Naive B cell (primary cell): ENCODE data around the gene INSYN1. TPM values are rescaled to one million over a fixed set of nuclear protein-coding genes. Genes with fewer than 3 reads are reported as not detected.

Experiments
- ATAC-seq, 2 donors: fragments of 150-1000 bp; cut with Tn5 transposase; 2 replicates each; pipeline ENCODE4 v1.10.0; 2021; ENCODE audit warnings: low read depth in 2 of 2, mild to moderate bottlenecking in 2 of 2, moderate library complexity in 2 of 2
- DNase-seq: peaks from one replicate; pipeline ENCODE4 v3.0.0; 2022
- H3K27ac Mint-ChIP-seq, 6 donors: one replicate each; pipeline ENCODE4 v1.8.0; 2020 to 2022; ENCODE audit warnings: mild to moderate bottlenecking in 6 of 6, mixed read lengths in 6 of 6, moderate library complexity in 5 of 6, inconsistent platforms in 2 of 6
- H3K27me3 Mint-ChIP-seq, 3 donors: one replicate each; pipeline ENCODE4 v1.8.0; 2021 to 2022; ENCODE audit warnings: mixed read lengths in 3 of 3, mild to moderate bottlenecking in 1 of 3
- H3K36me3 Mint-ChIP-seq, 2 donors: one replicate each; pipeline ENCODE4 v1.8.0; 2020 to 2022; ENCODE audit warnings: mixed read lengths in 2 of 2, inconsistent platforms in 1 of 2, mild to moderate bottlenecking in 1 of 2
- H3K4me1 Mint-ChIP-seq, 3 donors: one replicate each; pipeline ENCODE4 v1.8.0; 2020 to 2022; ENCODE audit warnings: mixed read lengths in 3 of 3, inconsistent platforms in 1 of 3, mild to moderate bottlenecking in 1 of 3, moderate library complexity in 1 of 3
- H3K4me3 Mint-ChIP-seq, 8 donors: one replicate each; pipeline ENCODE4 v1.8.0; 2020 to 2022; ENCODE audit warnings: mild to moderate bottlenecking in 8 of 8, mixed read lengths in 8 of 8, moderate library complexity in 8 of 8, inconsistent platforms in 2 of 8
- H3K9me3 Mint-ChIP-seq, 7 donors: one replicate each; pipeline ENCODE4 v1.8.0; 2020 to 2022; ENCODE audit warnings: mixed read lengths in 7 of 7, mild to moderate bottlenecking in 5 of 7, inconsistent platforms in 2 of 7, moderate library complexity in 1 of 7
- polyA plus RNA-seq, 6 donors: library from polyadenylated mRNA; unstranded; fragments of 300-500 nt; fragmentation: Illumina TruSeq; gene quantifications; one replicate each; pipeline ENCODE4 v1.2.3, GENCODE V29; 2021; ENCODE audit warnings: low read depth in 6 of 6

The INSYN1 gene
- polyA plus RNA-seq, 6 donors from 2014 or later: not detected

DNA sequence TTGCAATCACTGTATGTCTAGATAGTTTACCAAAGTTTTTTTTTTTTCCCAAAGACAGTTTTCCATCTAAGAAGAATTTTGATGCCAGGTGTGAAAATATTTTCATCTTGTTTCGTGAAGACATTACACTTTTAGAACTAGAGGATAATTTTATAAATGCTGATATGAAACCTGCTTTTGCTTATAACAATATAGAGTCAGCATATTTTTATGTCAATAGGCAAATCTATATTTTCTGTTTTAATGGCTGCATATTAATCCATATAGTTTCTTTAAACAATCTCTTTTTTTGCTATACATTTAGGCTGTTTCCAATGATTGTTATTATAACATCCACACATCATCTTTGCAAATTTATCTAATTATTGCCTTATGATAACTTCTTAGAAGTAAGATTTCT, 12.6 kb upstream of the INSYN1 start:
- H3K27ac Mint-ChIP-seq: no peak overlapping the region

DNA sequence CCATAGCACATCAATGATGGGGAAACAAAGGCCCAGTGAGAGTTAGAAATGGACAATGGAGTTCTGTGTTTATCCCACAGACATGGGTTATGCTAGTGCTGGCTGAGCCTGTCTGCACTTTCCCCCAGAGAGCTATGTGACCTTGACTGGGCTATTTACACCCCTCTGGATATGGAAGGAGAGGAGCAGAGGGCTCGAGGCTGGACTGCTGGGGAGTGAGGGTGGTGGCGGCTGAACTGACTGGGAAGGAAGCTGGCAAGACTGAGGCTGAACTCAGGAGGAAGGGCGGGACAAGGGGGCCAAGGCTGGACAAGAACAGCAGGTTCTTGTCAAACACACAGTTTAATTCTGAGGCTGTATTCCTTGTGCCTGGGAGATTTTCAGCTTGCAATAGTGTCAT, 10.8 kb upstream of the INSYN1 start:
- H3K9me3 Mint-ChIP-seq: peaks cover 0 to 9% (median 0%) of the 10 kb centered on the region in 7 donors
- H3K4me1 Mint-ChIP-seq: no peaks in the 10 kb centered on the region
- H3K4me3 Mint-ChIP-seq: no peak overlapping the region
- peaks cover 15 to 23% (median 18%) of the 10 kb centered on the region in 3 donors for H3K27me3 Mint-ChIP-seq
- no peak for ATAC-seq
- no peak overlapping the region for H3K27ac Mint-ChIP-seq
- H3K36me3 Mint-ChIP-seq: peaks cover 0 to 9% of the 10 kb centered on the region in 2 donors
- no peak for DNase-seq

More for the DNA sequence above, 12.6 kb upstream of the INSYN1 start:
- Mint-ChIP-seq H3K36me3 (peaks cover 0 to 9% of the 10 kb centered on the region in 2 donors), H3K4me3 (no peak overlapping the region), H3K27me3 (peaks cover 18 to 31% (median 19%) of the 10 kb centered on the region in 3 donors), H3K4me1 (no peaks in the 10 kb centered on the region), H3K9me3 (peaks cover 0 to 9% (median 0%) of the 10 kb centered on the region in 7 donors)
- ATAC-seq (no peak), DNase-seq (no peak)

DNA sequence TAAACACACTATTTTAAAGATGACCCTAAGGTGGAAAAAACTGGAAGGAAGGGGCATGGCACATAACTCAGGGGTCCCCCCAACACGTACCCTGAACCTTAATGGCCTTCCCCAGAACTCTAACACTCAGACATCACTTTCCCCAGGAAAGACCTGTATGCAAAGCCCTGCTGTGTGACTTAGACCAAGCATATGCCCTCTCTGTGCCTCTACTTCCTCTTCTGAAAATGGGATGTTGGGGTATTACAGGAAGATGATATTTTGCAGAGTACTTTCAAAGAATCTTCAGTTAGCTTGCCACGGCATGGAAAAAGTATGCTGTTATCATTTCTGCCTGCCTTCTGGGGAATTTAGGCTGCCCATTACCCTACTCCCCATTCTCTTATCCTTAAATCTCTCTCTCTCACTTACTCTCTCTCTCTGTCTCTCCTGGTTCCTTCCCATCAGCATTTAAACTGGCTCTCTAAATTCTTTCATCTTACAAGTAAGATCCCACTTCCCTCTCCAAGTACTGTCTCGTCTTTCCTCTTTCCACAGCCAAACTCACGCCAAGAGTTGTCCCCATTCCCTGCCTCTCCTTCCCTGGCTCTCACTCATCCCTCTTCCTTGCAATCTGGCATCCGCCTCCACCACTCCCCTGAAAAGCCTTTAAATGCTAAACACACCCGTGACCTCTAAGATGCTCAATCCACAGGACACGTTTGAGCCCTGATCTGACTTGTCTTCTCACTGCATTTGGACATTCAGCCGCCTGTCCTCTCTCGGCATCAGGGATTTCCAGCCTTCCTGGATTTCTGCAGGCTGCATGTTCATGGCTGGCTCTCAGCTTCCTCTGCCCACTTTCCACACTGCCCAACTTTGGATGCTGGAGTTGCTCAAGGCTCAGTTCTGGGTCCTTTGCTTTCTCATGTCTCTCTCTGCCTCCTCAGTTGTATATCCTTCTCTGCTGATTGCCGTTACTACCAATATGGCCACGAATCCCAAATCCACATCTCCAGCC, 7.5 kb upstream of the INSYN1 start:
- H3K9me3 Mint-ChIP-seq: no peaks in the 10 kb centered on the region
- DNase-seq (no peak), ATAC-seq (no peak)
- H3K27ac Mint-ChIP-seq: no peak overlapping the region
- H3K4me3 Mint-ChIP-seq: no peak overlapping the region
- peaks cover 13 to 20% (median 16%) of the 10 kb centered on the region in 3 donors for H3K27me3 Mint-ChIP-seq
- no peaks in the 10 kb centered on the region for H3K4me1 Mint-ChIP-seq
- H3K36me3 Mint-ChIP-seq: no peaks in the 10 kb centered on the region

DNA sequence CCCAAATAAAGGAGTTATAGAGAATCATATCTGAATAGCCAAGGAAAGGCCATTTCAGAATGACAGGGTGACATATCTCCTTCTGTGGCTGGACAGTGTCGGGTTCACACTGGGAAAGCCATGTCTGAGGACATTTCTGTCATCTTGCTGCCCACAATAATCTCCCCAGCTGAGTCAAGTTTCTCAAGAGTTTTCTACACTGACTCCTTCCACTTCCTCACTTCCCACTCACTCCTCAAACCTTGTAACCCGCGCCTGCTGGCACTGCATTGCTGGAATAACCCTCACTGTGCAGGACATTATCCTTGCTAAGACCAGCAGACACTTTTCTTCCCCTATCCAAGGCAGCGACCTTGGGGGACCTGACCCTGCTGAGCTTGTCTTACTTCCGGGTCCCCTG, 5.3 kb upstream of the INSYN1 start:
- no peak overlapping the region for H3K27ac Mint-ChIP-seq
- H3K36me3 Mint-ChIP-seq: peaks cover 0 to 14% of the 10 kb centered on the region in 2 donors
- DNase-seq (no peak), ATAC-seq (no peak)
- H3K4me1 Mint-ChIP-seq: peaks cover 0 to 5% (median 3%) of the 10 kb centered on the region in 3 donors
- H3K27me3 Mint-ChIP-seq: peaks cover 30 to 37% (median 30%) of the 10 kb centered on the region in 3 donors
- no peak overlapping the region for H3K4me3 Mint-ChIP-seq
- H3K9me3 Mint-ChIP-seq: peaks cover 0 to 3% (median 0%) of the 10 kb centered on the region in 7 donors

DNA sequence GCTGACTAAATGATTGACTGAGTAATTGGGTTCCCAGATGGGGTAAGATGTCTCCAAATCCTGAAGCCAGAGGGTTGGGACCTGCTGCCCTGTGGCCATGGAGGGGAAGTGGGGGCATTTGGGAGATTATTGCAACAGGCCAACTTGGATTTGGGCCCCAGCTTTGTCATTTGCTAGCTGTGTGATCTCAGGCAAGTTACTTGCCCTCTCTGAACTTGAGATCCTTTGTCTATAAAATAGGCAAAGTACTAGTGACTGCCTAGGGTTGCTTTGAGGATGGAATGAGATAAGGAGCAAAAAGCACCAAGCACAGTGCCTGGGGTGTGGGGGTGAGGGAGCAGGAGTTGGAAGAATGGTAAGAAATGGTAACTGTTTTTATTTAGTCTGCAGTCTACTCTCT, 4.4 kb upstream of the INSYN1 start:
- H3K4me3 Mint-ChIP-seq: no peak overlapping the region
- H3K4me1 Mint-ChIP-seq: peaks cover 0 to 6% (median 3%) of the 10 kb centered on the region in 3 donors
- no peak for DNase-seq
- H3K27me3 Mint-ChIP-seq: peaks cover 26 to 38% (median 33%) of the 10 kb centered on the region in 3 donors
- H3K27ac Mint-ChIP-seq: no peak overlapping the region
- no peak for ATAC-seq
- H3K9me3 Mint-ChIP-seq: peaks cover 0 to 3% (median 0%) of the 10 kb centered on the region in 7 donors
- peaks cover 0 to 14% of the 10 kb centered on the region in 2 donors for H3K36me3 Mint-ChIP-seq

DNA sequence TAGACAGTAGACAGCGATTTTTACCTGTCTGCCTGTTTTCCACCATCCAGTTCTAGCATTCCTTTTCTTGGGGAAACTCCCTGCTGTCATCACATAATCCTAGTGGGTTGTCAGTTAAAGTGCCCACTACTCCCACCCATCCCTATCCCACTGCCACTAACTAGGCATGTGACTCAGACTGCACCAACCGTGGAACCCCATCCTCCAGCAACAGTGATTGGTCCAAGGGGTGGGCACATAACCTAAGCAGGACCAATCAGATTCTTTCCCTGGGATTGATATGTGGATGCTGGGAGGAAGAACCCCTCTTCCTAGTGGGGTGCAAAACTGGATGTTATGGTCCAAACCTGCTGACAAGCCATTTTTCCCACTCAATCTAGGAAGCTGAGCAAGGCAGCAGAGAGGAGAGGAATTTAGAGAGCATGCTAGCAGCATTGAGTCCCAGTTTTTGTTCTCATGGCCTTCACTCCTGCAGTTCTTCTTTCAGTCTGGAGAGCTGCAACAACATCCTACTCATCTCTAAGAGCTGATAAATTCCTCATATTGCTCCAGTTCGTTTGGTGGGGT, 3.9 kb upstream of the INSYN1 start:
- H3K36me3 Mint-ChIP-seq: peaks cover 0 to 14% of the 10 kb centered on the region in 2 donors
- H3K27me3 Mint-ChIP-seq: peaks cover 26 to 38% (median 33%) of the 10 kb centered on the region in 3 donors

DNA sequence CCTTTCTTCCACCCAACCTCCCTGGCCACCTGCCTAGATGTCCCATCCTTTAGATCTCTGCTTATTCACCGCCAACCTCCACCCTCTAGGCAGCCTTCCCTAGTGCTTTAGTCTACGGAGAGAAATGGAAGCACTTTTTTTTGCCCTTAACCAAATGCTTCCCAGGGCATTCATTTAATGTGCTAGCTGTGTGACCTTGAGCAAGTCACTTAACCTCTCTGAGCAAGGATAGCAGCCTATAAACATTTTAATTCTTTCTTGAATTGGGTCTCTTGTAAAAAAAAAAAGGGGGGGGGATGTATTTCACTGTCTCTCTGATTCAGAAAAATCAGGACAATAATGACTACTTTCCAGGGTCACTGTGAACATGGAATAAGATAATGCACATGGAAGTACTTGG, 3.2 kb upstream of the INSYN1 start:
- H3K27ac Mint-ChIP-seq: no peak overlapping the region
- H3K4me3 Mint-ChIP-seq: no peak overlapping the region
- no peak for DNase-seq
- peaks cover 0 to 7% (median 3%) of the 10 kb centered on the region in 3 donors for H3K4me1 Mint-ChIP-seq
- peaks cover 0 to 14% of the 10 kb centered on the region in 2 donors for H3K36me3 Mint-ChIP-seq
- peaks cover 26 to 41% (median 36%) of the 10 kb centered on the region in 3 donors for H3K27me3 Mint-ChIP-seq
- peaks cover 0 to 3% (median 0%) of the 10 kb centered on the region in 7 donors for H3K9me3 Mint-ChIP-seq
- no peak for ATAC-seq

More for the DNA sequence above, 3.9 kb upstream of the INSYN1 start:
- no peak overlapping the region for H3K27ac Mint-ChIP-seq
- no peak for ATAC-seq
- peaks cover 0 to 6% (median 3%) of the 10 kb centered on the region in 3 donors for H3K4me1 Mint-ChIP-seq
- H3K4me3 Mint-ChIP-seq: no peak overlapping the region
- peaks cover 0 to 3% (median 0%) of the 10 kb centered on the region in 7 donors for H3K9me3 Mint-ChIP-seq
- no peak for DNase-seq

DNA sequence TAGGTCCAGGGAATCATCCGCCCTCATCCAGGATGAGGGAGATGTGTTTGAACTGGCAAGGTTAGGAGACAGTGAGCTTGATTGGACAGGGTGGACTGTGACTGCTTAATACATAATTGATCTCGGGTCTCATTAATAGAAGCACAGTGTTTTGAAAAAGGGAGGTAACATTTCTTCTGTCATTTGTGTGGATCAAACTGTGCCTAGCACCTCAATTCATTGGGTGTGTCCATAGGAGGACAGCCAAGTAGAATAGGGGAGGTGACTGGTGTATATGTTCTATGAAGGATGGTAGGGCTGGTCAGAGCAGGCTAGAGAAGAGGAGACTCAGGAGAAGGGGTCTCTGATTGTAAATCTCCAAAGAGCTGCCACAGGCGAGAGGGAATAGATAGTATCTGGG, 2.8 kb upstream of the INSYN1 start:
- ATAC-seq: no peak
- peaks cover 0 to 3% (median 0%) of the 10 kb centered on the region in 7 donors for H3K9me3 Mint-ChIP-seq
- H3K27ac Mint-ChIP-seq: no peak overlapping the region
- H3K36me3 Mint-ChIP-seq: peaks cover 0 to 14% of the 10 kb centered on the region in 2 donors
- peaks cover 0 to 8% (median 3%) of the 10 kb centered on the region in 3 donors for H3K4me1 Mint-ChIP-seq
- no peak for DNase-seq
- peaks cover 26 to 44% (median 41%) of the 10 kb centered on the region in 3 donors for H3K27me3 Mint-ChIP-seq
- H3K4me3 Mint-ChIP-seq: no peak overlapping the region

DNA sequence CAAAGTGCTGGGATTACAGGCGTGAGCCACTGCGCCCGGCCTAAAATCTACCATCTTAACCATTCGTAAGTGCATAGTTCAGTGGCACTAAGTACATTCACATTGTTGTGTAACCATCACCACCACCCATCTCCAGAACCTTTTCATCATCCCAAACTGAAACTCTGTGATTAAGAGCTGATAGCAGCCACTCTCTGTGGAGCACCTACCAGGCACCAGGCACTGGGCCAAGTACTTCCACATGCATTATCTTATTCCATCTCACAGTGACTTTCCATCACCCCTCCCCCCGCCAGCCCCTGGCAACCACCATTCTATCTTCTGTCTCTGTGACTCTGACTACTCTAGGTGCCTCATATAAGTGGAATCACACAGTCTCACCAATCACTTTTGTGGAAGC, 2.3 kb upstream of the INSYN1 start:
- ATAC-seq (no peak), DNase-seq (no peak)
- H3K27ac Mint-ChIP-seq: no peak overlapping the region
- peaks cover 29 to 46% (median 46%) of the 10 kb centered on the region in 3 donors for H3K27me3 Mint-ChIP-seq
- H3K4me3 Mint-ChIP-seq: no peak overlapping the region
- peaks cover 0 to 8% (median 3%) of the 10 kb centered on the region in 3 donors for H3K4me1 Mint-ChIP-seq
- H3K9me3 Mint-ChIP-seq: peaks cover 0 to 3% (median 0%) of the 10 kb centered on the region in 7 donors
- H3K36me3 Mint-ChIP-seq: peaks cover 0 to 14% of the 10 kb centered on the region in 2 donors

DNA sequence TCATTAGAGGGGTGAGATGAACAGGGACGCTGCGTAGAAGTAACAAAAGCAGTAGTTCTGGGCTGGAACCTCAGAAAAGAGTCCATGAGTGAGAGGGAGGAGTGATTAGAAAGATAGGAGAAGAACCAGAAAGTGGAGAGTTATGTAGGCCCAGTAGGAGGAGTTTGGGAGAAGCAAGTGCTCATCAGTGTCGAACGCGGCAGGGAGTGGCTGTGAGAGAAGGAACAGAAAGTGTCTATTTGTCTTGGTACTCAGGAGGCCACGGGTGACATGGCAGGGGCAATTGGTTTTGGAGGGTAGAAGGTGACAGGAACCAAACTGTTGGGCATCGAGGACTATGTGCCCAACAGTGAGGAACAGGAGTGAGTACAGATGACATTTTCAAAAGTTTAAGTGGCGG, 1.3 kb upstream of the INSYN1 start:
- H3K4me1 Mint-ChIP-seq: peaks cover 0 to 8% (median 3%) of the 10 kb centered on the region in 3 donors
- DNase-seq: no peak
- H3K4me3 Mint-ChIP-seq: peak overlapping the region in 2 of 8 donors; percentile 8 to 63
- no peak for ATAC-seq
- peaks cover 36 to 56% (median 56%) of the 10 kb centered on the region in 3 donors for H3K27me3 Mint-ChIP-seq
- peaks cover 0 to 14% of the 10 kb centered on the region in 2 donors for H3K36me3 Mint-ChIP-seq
- no peak overlapping the region for H3K27ac Mint-ChIP-seq
- peaks cover 0 to 3% (median 0%) of the 10 kb centered on the region in 7 donors for H3K9me3 Mint-ChIP-seq

DNA sequence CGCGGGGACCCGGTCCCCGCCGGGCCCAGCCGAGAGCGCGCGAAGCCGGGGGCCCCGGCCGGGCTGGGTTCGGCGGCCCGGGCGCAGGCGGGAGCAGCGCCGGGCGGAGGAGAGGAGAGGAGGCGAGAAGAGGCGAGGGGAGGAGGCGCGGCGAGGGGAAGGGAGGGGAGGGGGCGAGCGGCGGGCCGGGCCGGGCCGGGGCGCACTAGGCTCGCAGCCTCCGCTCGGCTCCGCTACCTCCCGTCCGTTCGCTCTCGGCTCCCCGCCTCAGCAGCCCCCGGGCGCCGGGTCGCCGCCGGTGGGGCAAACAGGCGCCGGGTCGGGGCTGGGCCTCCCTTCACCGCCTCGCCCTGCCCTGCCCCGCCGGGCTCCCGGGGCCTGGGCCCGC, 351 bp downstream of the INSYN1 start:
- ATAC-seq (no peak), DNase-seq (no peak)
- Mint-ChIP-seq H3K27ac (no peak overlapping the region), H3K4me3 (no peak overlapping the region), H3K27me3 (peaks cover 36 to 72% (median 71%) of the 10 kb centered on the region in 3 donors), H3K9me3 (peaks cover 0 to 3% (median 0%) of the 10 kb centered on the region in 7 donors), H3K36me3 (peaks cover 0 to 14% of the 10 kb centered on the region in 2 donors), H3K4me1 (peaks cover 0 to 8% (median 3%) of the 10 kb centered on the region in 3 donors)

DNA sequence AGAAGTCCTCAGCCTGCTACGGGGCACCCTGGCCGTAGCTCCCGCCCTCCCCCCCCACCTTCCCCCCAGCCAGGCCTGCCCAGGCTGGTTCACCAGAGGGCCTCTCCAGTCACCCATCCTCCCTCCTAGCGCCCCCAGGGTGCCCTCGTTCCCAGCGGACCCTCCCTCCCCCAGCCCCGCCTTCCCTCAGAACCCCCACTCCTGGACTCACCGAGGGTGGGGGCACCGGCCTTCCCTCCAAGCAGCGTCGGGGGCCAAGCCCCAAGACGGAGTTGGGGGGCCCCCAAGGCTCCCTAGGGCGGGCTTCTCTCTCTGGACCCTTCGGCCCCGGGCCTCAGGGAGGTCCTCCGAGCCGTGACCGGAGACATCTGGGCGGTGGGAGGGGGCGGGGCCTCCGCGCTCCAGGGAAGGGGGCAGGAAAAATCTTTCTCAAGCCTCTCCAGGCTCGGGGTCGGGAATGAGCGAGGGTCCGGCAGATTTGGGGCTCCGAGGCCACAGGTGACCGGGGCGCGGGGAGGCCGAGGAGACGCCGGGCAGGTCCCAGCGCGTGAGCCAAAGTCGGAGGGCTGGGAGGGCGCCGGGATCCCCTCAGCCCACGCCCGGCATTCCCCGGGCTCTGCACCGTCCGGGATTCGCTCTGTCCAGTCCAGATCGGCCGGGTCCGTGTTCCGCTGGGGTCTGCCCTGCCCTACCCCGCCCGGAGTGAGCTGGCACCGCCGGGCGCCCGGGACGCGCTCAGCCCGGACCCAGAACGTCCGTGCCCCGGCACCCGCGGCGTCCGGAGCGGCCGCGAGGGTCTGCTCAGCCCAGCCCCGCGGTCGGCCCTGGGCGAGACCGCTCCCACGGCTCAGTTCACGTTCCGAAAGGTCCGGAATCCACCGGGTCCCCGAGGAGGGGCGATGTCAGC, 999 bp downstream of the INSYN1 start:
- Mint-ChIP-seq H3K36me3 (peaks cover 0 to 14% of the 10 kb centered on the region in 2 donors), H3K27me3 (peaks cover 36 to 78% (median 71%) of the 10 kb centered on the region in 3 donors), H3K27ac (no peak overlapping the region), H3K4me3 (no peak overlapping the region), H3K4me1 (peaks cover 0 to 8% (median 3%) of the 10 kb centered on the region in 3 donors), H3K9me3 (peaks cover 0 to 3% (median 0%) of the 10 kb centered on the region in 7 donors)
- no peak for DNase-seq
- ATAC-seq: no peak
